H9 (cell line): Measurements from ENCODE around the gene YAF2. TPM values are rescaled to one million over a fixed set of nuclear protein-coding genes. Genes with fewer than 3 reads are reported as not detected.

Source experiments
- DNase-seq: peaks from one replicate; pipeline ENCODE4 v3.0.0-alpha.2; 2017
- H2AFZ ChIP-seq: one replicate; pipeline ENCODE4 v1.6.1; 2013; ENCODE audit warnings: mild to moderate bottlenecking, low read length, control low read depth, moderate library complexity
- H2AK5ac ChIP-seq: 2 replicates; pipeline ENCODE4 v1.6.1; 2013; ENCODE audit warnings: low read length, control low read depth, mixed read lengths; ENCODE audit not compliant: insufficient read length
- H2BK120ac ChIP-seq: one replicate; pipeline ENCODE4 v1.6.1; 2013; ENCODE audit warnings: low read depth, mild to moderate bottlenecking, low read length, control low read depth, inconsistent platforms; ENCODE audit not compliant: poor library complexity, severe bottlenecking
- H2BK12ac ChIP-seq: 2 replicates; pipeline ENCODE4 v1.6.1; 2013; ENCODE audit warnings: low read length, control low read depth, mixed read lengths, low read depth; ENCODE audit not compliant: insufficient read length
- H2BK15ac ChIP-seq: 2 replicates; pipeline ENCODE4 v1.6.1; 2013; ENCODE audit warnings: low read depth, low read length, control low read depth
- H2BK20ac ChIP-seq: one replicate; pipeline ENCODE4 v1.6.1; 2013; ENCODE audit warnings: low read depth, mild to moderate bottlenecking, low read length, control low read depth, inconsistent platforms; ENCODE audit not compliant: poor library complexity, severe bottlenecking
- H2BK5ac ChIP-seq: 2 replicates; pipeline ENCODE4 v1.6.1; 2013; ENCODE audit warnings: low read length, control low read depth, mixed read lengths; ENCODE audit not compliant: insufficient read length
- H3K14ac ChIP-seq: 2 replicates; pipeline ENCODE4 v1.6.1; 2013; ENCODE audit warnings: low read length, control low read depth; ENCODE audit not compliant: insufficient read depth
- H3K18ac ChIP-seq: 2 replicates; pipeline ENCODE4 v1.6.1; 2013; ENCODE audit warnings: low read depth, mild to moderate bottlenecking, mixed read lengths, low read length, control low read depth; ENCODE audit not compliant: insufficient read length
- H3K23ac ChIP-seq: 2 replicates; pipeline ENCODE4 v1.6.1; 2013; ENCODE audit warnings: low read length, control low read depth, mixed read lengths, low read depth; ENCODE audit not compliant: insufficient read length
- H3K23me2 ChIP-seq: 2 replicates; pipeline ENCODE4 v1.6.1; 2013; ENCODE audit warnings: low read depth, mild to moderate bottlenecking, mixed read lengths, low read length, control low read depth; ENCODE audit not compliant: insufficient read length, poor library complexity, severe bottlenecking
- H3K27ac ChIP-seq: 2 replicates; pipeline ENCODE4 v1.5.1; 2013; ENCODE audit warnings: low read length, control low read depth, mixed read lengths, low read depth; ENCODE audit not compliant: insufficient read length
- H3K27me3 ChIP-seq: 2 replicates; pipeline ENCODE4 v1.6.1; 2013; ENCODE audit warnings: low read length, control low read depth, inconsistent platforms; ENCODE audit not compliant: insufficient read depth
- H3K4ac ChIP-seq: 2 replicates; pipeline ENCODE4 v1.6.1; 2013; ENCODE audit warnings: low read depth, mild to moderate bottlenecking, control low read depth, inconsistent platforms, low read length, moderate library complexity
- H3K4me1 ChIP-seq: 2 replicates; pipeline ENCODE4 v1.6.1; 2013; ENCODE audit warnings: low read length, control low read depth, inconsistent platforms; ENCODE audit not compliant: insufficient read depth
- H3K4me2 ChIP-seq: 2 replicates; pipeline ENCODE4 v1.6.1; 2013; ENCODE audit warnings: low read length, control low read depth, mixed read lengths; ENCODE audit not compliant: insufficient read length, insufficient read depth
- H3K56ac ChIP-seq: 2 replicates; pipeline ENCODE4 v1.6.1; 2013; ENCODE audit warnings: low read depth, mild to moderate bottlenecking, mixed read lengths, low read length, control low read depth; ENCODE audit not compliant: insufficient read length
- H3K79me1 ChIP-seq: 2 replicates; pipeline ENCODE4 v1.6.1; 2013; ENCODE audit warnings: low read depth, mild to moderate bottlenecking, moderate library complexity, low read length, control low read depth, inconsistent platforms; ENCODE audit not compliant: insufficient read depth, poor library complexity, severe bottlenecking
- H3K79me2 ChIP-seq: 2 replicates; pipeline ENCODE4 v1.6.1; 2013; ENCODE audit warnings: low read length, control low read depth, inconsistent platforms; ENCODE audit not compliant: insufficient read depth
- H3K9ac ChIP-seq: 2 replicates; pipeline ENCODE4 v1.6.1; 2013; ENCODE audit warnings: low read length, control low read depth, mixed read lengths; ENCODE audit not compliant: insufficient read length; ENCODE audit errors: extremely low read depth
- H3K9me3 ChIP-seq: one replicate; pipeline ENCODE4 v1.6.1; 2013; ENCODE audit warnings: low read depth, low read length, inconsistent platforms; ENCODE audit not compliant: control insufficient read depth
- H3T11ph ChIP-seq: one replicate; pipeline ENCODE4 v1.6.1; 2013; ENCODE audit warnings: mild to moderate bottlenecking, low read length, control low read depth, inconsistent platforms
- H4K20me1 ChIP-seq: one replicate; pipeline ENCODE4 v1.6.1; 2013; ENCODE audit not compliant: control insufficient read depth, insufficient read length, insufficient read depth
- H4K5ac ChIP-seq: 2 replicates; pipeline ENCODE4 v1.6.1; 2013; ENCODE audit warnings: low read depth, mild to moderate bottlenecking, mixed read lengths, low read length, control low read depth; ENCODE audit not compliant: insufficient read length
- H4K8ac ChIP-seq: replicated peaks from 2 replicates; pipeline ENCODE4 v1.6.1; 2013; ENCODE audit warnings: low read length, control low read depth, mixed read lengths, low read depth; ENCODE audit not compliant: insufficient read length
- H4K91ac ChIP-seq: 2 replicates; pipeline ENCODE4 v1.6.1; 2013; ENCODE audit warnings: low read depth, mild to moderate bottlenecking, moderate library complexity, mixed read lengths, low read length, control low read depth; ENCODE audit not compliant: insufficient read length
- H3K27ac Mint-ChIP-seq, 3 experiments: 2 replicates in 2 of 3; 3 replicates in 1 of 3; pipeline ENCODE4 v1.8.0; 2020 to 2021; ENCODE audit warnings: mixed read lengths in 3 of 3, mild to moderate bottlenecking in 1 of 3, moderate library complexity in 1 of 3
- H3K27me3 Mint-ChIP-seq: 2 replicates; pipeline ENCODE4 v1.8.0; 2021; ENCODE audit warnings: low read depth, mild to moderate bottlenecking, moderate library complexity, mixed read lengths
- H3K36me3 Mint-ChIP-seq, 3 experiments: 2 replicates in 2 of 3; 3 replicates in 1 of 3; pipeline ENCODE4 v1.8.0; 2020 to 2021; ENCODE audit warnings: low read depth in 3 of 3, mixed read lengths in 3 of 3; ENCODE audit not compliant: insufficient read depth in 1 of 3
- H3K4me1 Mint-ChIP-seq, 2 experiments: 2 replicates each; pipeline ENCODE4 v1.8.0; 2020; ENCODE audit warnings: mixed read lengths in 2 of 2
- H3K4me3 Mint-ChIP-seq, 2 experiments: 2 replicates in 1 of 2; 3 replicates in 1 of 2; pipeline ENCODE4 v1.8.0; 2020 to 2021; ENCODE audit warnings: mild to moderate bottlenecking in 2 of 2, mixed read lengths in 2 of 2, moderate library complexity in 1 of 2
- H3K9me3 Mint-ChIP-seq, 2 experiments: 2 replicates in 1 of 2; 3 replicates in 1 of 2; pipeline ENCODE4 v1.8.0; 2020; ENCODE audit warnings: mild to moderate bottlenecking in 2 of 2, mixed read lengths in 2 of 2, moderate library complexity in 1 of 2
- CTCF ChIP-seq: fragments of 200-600 bp; sonication (generic); conservative IDR thresholded peaks from 3 replicates; pipeline ENCODE4 v1.8.0; 2021; ENCODE audit warnings: antibody characterized with exemption, mild to moderate bottlenecking
- WGBS: extraction: QIAGEN DNeasy Blood & Tissue Kit; methylation state at CpG from one replicate; pipeline ENCODE4 v1.1.7; 2013; ENCODE audit warnings: missing lambda C conversion rate, low lambda C conversion rate, mixed read lengths; ENCODE audit not compliant: insufficient read length; ENCODE audit errors: extremely low coverage; 5-methylcytosine and 5-hydroxymethylcytosine counted together
- total RNA-seq: library from RNA; stranded (reverse); gene quantifications from 2 replicates; pipeline ENCODE4 v1.2.1, GENCODE V29; 2021

The YAF2 gene
- total RNA-seq, 1 experiment from 2014 or later: 1.9 TPM

- H3K79me2 ChIP-seq: no peaks in the 10 kb centered on the region
- peak overlapping the region; percentile 66 to 81 for H3K4me3 Mint-ChIP-seq
- no CpG with 5 or more reads among the region's 54 CpGs for WGBS
These were observed 202 bp downstream of the YAF2 start for GRCh38 chr12:42237853-42238239.

More at GRCh38 chr12:42237853-42238239, 202 bp downstream of the YAF2 start:
- Histone ChIP-seq H2BK20ac (no peak overlapping the region), H4K20me1 (no peaks in the 10 kb centered on the region), H2AK5ac (no peak overlapping the region), H3K9ac (no peak overlapping the region), H3K27me3 (peaks cover 55% of the 10 kb centered on the region), H2BK120ac (no peak overlapping the region), H2BK12ac (no peak overlapping the region), H3K56ac (no peak overlapping the region), H2BK5ac (no peak overlapping the region), H3K18ac (no peak overlapping the region), H3K9me3 (no peaks in the 10 kb centered on the region), H3K14ac (no peak overlapping the region), H3K23ac (no peak overlapping the region), H3K4ac (no peak overlapping the region), H3K4me1 (no peaks in the 10 kb centered on the region), H4K8ac (no peak overlapping the region), H2BK15ac (no peak overlapping the region), H3T11ph (no peak overlapping the region), H4K5ac (no peak overlapping the region), H3K4me2 (peak overlapping the region; percentile 53), H4K91ac (no peak overlapping the region), H3K23me2 (peaks cover 10% of the 10 kb centered on the region), H3K27ac (no peak overlapping the region), H2AFZ (no peak overlapping the region), H3K79me1 (no peaks in the 10 kb centered on the region)
- Mint-ChIP-seq H3K36me3 (no peaks in the 10 kb centered on the region; a peak in 2 of 7 replicates), H3K27me3 (peaks cover 92% of the 10 kb centered on the region), H3K4me1 (peaks cover 22 to 25% of the 10 kb centered on the region in 2 experiments), H3K9me3 (peaks cover 0 to 7% of the 10 kb centered on the region in 2 experiments; a peak in 3 of 5 replicates), H3K27ac (no peak overlapping the region)
- TF ChIP-seq CTCF: no peak
- DNase-seq: no peak
